ENCODE data around the gene PDE11A.

DNA sequence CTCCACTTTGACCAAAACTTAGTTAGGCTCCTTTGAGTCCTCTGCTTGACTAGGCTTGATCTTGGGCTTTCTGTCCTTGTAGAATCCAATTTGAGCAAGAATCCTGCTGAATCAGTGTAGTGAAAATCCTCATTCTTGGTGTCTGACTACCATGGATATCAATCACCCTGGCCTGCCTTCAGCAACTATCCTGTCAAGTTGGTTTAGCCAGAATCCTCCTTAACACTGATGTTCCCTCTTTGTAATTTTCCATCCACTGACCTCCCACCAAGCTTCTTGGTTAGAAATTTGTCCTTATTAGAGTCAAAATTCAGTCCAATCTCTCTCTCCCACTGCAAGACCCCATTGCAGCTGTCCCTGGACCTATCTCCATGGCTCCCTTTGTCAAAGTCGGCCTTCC is 39.2 kb upstream of the PDE11A start:
- TF ChIP-seq, protein P1, sequence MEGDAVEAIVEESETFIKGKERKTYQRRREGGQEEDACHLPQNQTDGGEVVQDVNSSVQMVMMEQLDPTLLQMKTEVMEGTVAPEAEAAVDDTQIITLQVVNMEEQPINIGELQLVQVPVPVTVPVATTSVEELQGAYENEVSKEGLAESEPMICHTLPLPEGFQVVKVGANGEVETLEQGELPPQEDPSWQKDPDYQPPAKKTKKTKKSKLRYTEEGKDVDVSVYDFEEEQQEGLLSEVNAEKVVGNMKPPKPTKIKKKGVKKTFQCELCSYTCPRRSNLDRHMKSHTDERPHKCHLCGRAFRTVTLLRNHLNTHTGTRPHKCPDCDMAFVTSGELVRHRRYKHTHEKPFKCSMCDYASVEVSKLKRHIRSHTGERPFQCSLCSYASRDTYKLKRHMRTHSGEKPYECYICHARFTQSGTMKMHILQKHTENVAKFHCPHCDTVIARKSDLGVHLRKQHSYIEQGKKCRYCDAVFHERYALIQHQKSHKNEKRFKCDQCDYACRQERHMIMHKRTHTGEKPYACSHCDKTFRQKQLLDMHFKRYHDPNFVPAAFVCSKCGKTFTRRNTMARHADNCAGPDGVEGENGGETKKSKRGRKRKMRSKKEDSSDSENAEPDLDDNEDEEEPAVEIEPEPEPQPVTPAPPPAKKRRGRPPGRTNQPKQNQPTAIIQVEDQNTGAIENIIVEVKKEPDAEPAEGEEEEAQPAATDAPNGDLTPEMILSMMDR (IDR thresholded peaks at IDR 0.05) = no peak
- no peak for TF ChIP-seq POLR2A (IDR thresholded peaks at IDR 0.05)
- no peak for TF ChIP-seq EP300 (IDR thresholded peaks at IDR 0.05)

Data from tibial nerve (tissue), 4 donors.